Mononuclear cell (primary cell): ENCODE measurements around the gene CCNA2. TPM values are rescaled to one million over a fixed set of nuclear protein-coding genes. Genes with fewer than 3 reads are reported as not detected.
A peak's percentile ranks its signal among the peaks of the same experiment; 100 is the strongest.

Experiments used
- H3K27me3 ChIP-seq: 2 replicates; pipeline ENCODE4 v1.6.0; 2011; ENCODE audit warnings: low read length, control low read depth; ENCODE audit not compliant: insufficient read depth
- H3K4me1 ChIP-seq: 2 replicates; pipeline ENCODE4 v1.5.1; 2011; ENCODE audit warnings: mild to moderate bottlenecking, low read length, control low read depth; ENCODE audit not compliant: insufficient read depth
- H3K4me3 ChIP-seq: 2 replicates; pipeline ENCODE4 v1.5.1; 2011; ENCODE audit warnings: mild to moderate bottlenecking, low read length, moderate library complexity
- H3K9me3 ChIP-seq: 2 replicates; pipeline ENCODE4 v1.5.1; 2011; ENCODE audit warnings: low read depth, mild to moderate bottlenecking, control low read depth, low read length
- total RNA-seq: library from RNA; depleted of rRNA; stranded (reverse); fragments of >200 nt; gene quantifications from one replicate; pipeline ENCODE4 v1.2.3, GENCODE V29; 2012

Gene CCNA2
- total RNA-seq, 1 donor: 0.73 TPM

DNA sequence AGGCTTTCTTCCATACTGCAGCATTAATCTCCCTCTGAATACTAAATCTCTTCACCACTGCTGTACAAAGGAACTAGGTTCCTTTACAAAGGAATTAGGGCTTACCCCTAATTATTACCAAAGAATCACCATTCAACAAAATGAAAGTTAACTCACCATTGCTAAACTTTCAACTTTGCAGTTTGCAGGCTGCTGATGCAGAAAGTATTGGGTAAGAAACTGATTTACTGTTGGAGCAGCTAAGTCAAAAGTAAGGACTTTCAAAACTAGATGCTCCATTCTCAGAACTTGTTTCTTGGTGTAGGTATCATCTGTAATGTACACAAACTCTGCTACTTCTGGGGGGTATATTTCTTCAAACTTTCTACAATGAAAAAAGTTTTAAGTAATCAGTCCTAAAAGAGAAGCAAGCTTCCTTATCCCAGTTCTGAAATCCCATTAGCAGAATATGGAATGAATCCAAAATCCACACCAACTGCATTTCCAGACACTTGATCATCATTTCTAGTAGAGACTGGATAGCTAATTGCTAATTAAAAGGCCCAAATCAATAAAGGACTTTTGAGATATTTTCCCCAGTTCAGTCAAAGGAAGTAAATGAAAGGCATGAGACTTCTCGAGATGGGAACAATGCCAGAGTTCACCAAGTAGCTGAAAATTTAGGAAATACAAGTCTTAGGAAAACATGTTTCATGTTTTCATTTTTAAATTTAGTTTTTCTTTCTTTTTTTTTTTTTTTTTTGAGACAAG, 4.3 kb downstream of the CCNA2 start:
- H3K27me3 ChIP-seq: no peaks in the 10 kb centered on the region
- H3K4me3 ChIP-seq: no peak overlapping the region
- peaks cover 12% of the 10 kb centered on the region for H3K4me1 ChIP-seq

DNA sequence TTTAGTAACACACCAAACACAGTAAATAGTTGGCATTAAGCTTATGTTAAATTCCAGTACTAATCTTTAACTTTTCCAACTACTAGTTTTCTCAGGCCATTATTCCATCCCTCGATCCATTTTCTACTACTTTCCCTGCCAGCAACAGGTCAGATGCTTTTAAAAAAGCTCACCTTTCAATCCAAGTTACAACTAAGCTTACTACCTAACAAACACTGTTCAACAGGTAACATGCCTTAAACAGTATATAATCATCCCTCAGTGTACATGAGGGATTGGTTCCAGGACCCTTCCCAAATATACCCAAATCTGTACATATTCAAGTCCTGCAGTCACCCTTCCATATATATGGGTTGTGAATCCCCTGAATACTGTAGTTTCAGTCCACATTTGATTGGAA, 5.5 kb downstream of the CCNA2 start:
- H3K27me3 ChIP-seq: no peaks in the 10 kb centered on the region
- peaks cover 10% of the 10 kb centered on the region for H3K4me1 ChIP-seq
- no peaks in the 10 kb centered on the region for H3K9me3 ChIP-seq
- H3K4me3 ChIP-seq: no peak overlapping the region

More for the DNA sequence above, 4.3 kb downstream of the CCNA2 start:
- H3K9me3 ChIP-seq: no peaks in the 10 kb centered on the region

DNA sequence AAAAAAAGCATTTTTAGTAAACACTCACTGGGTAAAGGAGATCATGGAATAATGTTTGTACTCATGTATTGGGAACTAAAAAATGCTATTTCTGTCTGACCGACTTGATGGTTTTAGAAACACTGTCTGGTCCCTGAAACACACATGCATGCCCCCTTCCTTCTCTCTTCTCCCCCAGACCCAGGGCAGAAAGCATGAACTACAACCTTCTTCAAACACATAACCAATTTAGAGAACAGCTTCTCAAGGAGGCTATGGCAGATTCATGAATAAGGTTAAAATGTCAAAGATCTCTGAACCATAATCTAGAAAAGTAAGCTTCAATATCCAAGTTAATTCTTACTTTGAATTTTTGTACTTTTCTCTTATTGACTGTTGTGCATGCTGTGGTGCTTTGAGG, 6.0 kb downstream of the CCNA2 start:
- Histone ChIP-seq H3K27me3 (no peaks in the 10 kb centered on the region), H3K4me3 (no peak overlapping the region), H3K9me3 (no peaks in the 10 kb centered on the region), H3K4me1 (peaks cover 5% of the 10 kb centered on the region)

DNA sequence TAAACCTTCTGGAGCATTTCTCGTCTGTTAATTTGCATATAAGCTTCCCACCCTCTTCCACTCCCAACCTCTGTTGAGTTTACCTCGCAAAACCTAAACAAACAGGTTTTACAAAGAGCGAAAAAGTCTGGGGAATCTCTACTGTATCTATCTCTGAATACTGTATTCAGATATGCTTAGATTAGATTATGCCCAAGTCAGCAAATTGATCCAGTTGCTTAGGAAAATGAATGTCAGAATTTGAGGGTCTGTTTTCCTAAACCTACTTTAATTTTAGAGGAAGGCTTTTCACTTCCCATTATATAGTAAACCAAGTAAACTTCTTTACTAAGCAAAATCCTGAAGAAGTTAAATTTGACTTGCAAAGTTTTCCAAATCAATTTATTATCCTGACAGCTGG, 6.7 kb downstream of the CCNA2 start:
- Histone ChIP-seq H3K4me3 (no peak overlapping the region), H3K27me3 (no peaks in the 10 kb centered on the region), H3K4me1 (no peaks in the 10 kb centered on the region), H3K9me3 (no peaks in the 10 kb centered on the region)

DNA sequence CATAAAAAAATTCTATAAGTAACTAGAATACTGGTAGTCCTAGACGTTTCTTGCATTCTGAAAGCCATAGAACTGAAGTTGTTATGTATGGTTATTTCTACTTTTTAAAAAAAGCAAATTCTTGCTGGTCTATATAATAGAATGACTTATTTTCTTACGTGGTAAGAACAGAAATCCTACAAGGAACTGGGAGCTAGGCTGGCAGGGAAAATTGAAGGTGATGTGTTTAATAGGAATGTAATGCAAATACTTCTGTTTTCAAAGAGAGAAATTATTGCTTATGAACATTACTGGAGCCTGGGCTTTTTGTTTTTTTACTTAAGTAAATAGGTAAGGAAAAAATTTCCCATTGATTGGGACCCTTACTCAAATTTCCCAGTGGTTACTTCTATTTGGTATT, 8.9 kb downstream of the CCNA2 start:
- H3K4me1 ChIP-seq: no peaks in the 10 kb centered on the region
- no peak overlapping the region for H3K4me3 ChIP-seq
- H3K27me3 ChIP-seq: no peaks in the 10 kb centered on the region
- no peaks in the 10 kb centered on the region for H3K9me3 ChIP-seq

DNA sequence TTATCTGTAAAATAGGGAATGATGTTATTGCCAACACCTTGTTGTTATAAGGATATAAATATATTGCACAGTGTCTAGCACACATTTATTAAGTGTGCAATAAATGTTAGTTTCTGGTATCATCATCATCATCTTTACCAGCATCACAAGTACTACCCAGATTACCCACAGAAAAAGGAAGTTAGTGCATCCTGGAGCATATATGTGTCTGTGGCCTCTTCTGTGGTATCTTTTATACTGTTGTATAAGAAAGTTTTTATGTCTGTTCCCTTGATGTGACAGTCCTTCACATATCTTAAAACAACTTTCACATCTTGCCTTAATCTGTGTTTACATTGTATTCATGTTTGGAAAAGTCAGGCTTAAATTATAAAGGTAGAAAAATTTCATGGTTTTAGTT, 12.6 kb downstream of the CCNA2 start:
- Histone ChIP-seq H3K9me3 (no peaks in the 10 kb centered on the region), H3K4me3 (no peak overlapping the region), H3K27me3 (no peaks in the 10 kb centered on the region), H3K4me1 (no peaks in the 10 kb centered on the region)

DNA sequence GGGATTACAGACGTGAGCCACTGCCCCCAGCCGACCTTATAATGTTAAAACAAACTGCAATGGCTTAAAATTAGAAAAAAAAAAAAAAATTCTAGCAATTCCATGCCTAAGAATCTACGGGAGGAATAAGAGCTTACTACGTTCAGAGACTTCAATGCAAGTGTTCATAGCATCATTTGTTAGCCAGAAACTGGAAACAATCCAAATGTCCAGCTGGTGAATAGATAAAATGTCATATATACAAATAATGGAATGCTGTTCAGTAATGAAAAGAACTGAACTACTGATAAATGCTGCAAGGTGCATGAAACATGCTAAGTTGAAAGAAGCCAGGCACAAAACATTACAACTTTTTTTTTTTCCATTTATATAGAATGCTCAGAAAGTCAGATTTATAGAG, 17.3 kb downstream of the CCNA2 start:
- Histone ChIP-seq H3K4me1 (peaks cover 6% of the 10 kb centered on the region), H3K9me3 (no peaks in the 10 kb centered on the region), H3K27me3 (no peaks in the 10 kb centered on the region), H3K4me3 (no peak overlapping the region)

DNA sequence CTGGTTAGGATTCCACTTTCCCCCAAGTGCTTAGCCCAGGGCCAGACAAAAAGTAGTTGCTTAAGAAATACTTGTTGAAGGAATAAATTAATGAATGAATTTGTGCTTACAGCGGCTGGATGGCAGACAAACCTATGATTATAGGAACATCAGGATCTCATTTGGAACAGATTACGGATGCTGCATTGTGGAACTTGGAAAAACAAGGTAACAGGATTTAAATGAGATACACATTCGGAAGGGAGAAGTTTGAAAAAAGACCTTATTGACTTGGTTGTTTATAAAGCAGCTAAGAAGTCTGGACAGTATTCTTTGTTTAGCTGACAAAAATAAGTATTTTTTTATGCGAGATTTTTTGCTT, 22.0 kb downstream of the CCNA2 start:
- H3K27me3 ChIP-seq: no peaks in the 10 kb centered on the region
- peaks cover 14% of the 10 kb centered on the region for H3K4me1 ChIP-seq
- H3K9me3 ChIP-seq: no peaks in the 10 kb centered on the region
- peak overlapping the region; percentile 89 for H3K4me3 ChIP-seq

DNA sequence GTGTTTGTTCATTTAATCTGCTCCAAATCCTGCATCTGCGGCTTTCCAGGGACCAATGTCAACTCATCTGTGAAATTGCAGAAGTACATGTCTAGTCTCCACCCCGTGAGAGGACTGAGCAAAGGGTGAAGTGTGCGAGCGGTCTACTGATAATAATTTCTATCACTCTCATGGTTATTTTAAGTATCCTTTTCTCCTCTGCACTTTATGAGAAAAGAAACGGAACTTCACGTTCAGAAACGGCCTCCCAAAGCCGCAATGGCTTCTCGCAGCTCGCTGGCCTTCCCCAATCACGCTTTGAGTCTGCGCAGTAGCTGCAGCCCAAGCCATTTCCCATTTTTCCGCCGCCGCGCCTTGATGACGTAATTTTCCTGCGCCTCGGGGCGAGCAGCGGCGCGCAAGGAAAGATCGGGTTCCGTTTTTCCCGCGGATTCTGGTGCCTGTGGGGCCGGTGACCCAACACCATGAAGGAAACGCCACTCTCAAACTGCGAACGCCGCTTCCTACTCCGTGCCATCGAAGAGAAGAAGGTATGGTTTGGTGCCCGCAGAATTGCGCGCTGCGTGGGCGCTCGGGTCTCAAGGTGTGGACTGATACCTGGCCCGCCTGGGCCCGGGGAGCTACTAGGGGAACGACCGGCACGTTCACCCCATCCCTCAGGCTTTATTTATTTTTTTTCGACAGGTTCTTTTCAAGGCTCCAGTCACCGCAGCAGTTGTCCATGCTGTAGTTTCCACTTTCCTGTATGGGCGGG, 22.5 kb downstream of the CCNA2 start, which contains the start of gene EXOSC9:
TSS of gene EXOSC9 (plus strand) at position 363 of the 754 bp plus-strand sequence. CDS start at position 465, 102 bp downstream.
- Histone ChIP-seq H3K4me3 (peak within 1 kb of the TSS; percentile 89), H3K27me3 (no peaks in the 10 kb centered on the region), H3K9me3 (no peaks in the 10 kb centered on the region), H3K4me1 (peaks cover 14% of the 10 kb centered on the region)

DNA sequence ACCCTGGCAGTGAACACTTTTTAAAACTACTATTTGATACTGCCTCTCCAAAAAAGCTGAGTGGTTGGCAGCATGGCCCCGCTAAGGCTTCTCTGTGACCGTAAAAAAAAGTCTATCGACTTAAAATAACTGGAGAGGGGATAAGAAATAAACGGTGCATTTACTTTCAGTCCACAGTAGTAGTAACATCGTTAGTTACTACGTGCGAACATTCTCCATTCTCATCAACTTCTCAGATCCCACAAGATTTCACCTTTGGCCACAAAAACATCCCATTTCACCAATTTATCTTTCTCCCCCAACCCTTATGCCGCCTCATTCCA, 23.1 kb downstream of the CCNA2 start:
- H3K4me3 ChIP-seq: peak overlapping the region; percentile 89
- no peaks in the 10 kb centered on the region for H3K27me3 ChIP-seq

DNA sequence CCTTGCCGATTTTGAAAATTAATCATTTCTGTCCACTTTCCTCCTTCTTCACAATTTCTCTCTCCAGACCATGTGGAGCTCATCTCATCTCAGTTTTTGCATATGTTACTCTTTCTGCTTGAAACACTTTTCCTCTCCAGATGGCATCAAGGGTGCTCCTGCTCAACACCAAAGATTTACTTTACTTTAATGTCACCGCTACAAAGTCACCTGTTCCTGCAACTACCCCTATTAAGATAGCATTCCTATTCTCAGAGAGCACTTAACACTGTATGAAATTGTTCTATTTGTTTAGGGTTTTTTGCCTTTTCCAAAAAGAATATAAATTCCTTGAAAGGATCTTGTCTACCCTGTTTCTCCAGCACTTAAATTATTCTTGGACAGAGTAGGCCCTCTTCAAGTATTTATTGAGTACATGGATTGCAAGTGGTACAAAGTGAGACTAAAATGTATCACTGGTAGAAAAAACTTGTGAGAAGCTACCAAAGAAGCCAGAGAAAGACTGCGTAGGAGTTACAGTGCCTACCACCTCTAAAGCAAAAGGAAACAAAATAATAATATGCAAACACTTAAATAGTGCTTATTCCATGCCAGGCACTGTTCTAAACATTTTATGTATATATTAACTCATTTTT, 23.7 kb downstream of the CCNA2 start:
- H3K4me3 ChIP-seq: no peak overlapping the region
- no peaks in the 10 kb centered on the region for H3K9me3 ChIP-seq
- H3K4me1 ChIP-seq: peaks cover 14% of the 10 kb centered on the region

More for the DNA sequence above, 23.1 kb downstream of the CCNA2 start:
- H3K4me1 ChIP-seq: peaks cover 14% of the 10 kb centered on the region
- H3K9me3 ChIP-seq: no peaks in the 10 kb centered on the region

DNA sequence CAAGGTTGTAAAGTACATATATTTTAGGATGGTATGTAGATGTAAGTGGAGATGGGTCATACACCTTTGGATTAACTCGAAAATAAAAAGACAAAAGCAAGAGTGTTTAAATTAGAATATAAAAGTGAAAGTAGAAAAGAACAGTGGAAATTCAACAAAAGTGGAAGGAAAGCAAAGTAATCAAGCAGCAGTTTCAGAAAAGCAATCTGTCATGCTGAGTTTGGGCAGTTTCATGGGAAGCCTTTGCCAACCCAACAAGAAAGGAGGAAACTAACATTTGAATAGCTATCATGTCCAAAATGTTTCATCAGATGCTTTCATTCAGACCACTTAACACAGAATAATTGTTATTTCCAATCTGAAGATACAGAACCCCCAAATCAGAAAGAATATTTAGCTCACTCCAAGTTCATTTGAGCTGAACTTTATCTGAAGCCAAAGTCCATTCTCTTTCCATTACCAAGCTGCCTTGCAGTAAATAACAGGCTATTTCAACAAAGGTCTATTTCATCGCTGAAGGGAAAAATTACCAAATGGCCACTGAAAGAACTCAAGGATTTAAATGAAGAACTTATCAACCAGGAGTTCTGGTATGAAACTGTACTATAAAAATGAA, 24.4 kb downstream of the CCNA2 start:
- no peak overlapping the region for H3K4me3 ChIP-seq
- H3K27me3 ChIP-seq: peaks cover 2% of the 10 kb centered on the region
- H3K9me3 ChIP-seq: no peaks in the 10 kb centered on the region
- H3K4me1 ChIP-seq: peaks cover 14% of the 10 kb centered on the region

More for the DNA sequence above, 23.7 kb downstream of the CCNA2 start:
- no peaks in the 10 kb centered on the region for H3K27me3 ChIP-seq

DNA sequence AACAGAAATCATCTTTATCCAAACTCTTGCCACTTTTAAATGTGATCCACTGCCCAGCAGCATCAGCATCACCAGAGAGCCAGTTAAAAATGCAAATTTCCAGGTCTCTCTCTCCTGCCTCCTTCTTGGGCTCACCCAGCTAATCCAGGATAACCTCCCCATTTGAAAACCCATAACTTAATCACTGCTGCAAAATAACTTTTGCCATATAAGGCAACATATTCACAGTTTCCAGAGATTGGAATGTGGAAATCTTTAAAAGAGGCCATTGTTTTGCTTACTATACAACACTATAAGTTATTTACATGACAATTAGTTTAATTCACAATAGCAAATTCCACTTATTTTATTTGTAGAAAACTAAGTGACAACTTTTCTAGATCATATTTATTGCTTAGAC, 27.4 kb downstream of the CCNA2 start:
- Histone ChIP-seq H3K9me3 (no peaks in the 10 kb centered on the region), H3K4me1 (peaks cover 8% of the 10 kb centered on the region), H3K4me3 (no peak overlapping the region), H3K27me3 (peaks cover 7% of the 10 kb centered on the region)

DNA sequence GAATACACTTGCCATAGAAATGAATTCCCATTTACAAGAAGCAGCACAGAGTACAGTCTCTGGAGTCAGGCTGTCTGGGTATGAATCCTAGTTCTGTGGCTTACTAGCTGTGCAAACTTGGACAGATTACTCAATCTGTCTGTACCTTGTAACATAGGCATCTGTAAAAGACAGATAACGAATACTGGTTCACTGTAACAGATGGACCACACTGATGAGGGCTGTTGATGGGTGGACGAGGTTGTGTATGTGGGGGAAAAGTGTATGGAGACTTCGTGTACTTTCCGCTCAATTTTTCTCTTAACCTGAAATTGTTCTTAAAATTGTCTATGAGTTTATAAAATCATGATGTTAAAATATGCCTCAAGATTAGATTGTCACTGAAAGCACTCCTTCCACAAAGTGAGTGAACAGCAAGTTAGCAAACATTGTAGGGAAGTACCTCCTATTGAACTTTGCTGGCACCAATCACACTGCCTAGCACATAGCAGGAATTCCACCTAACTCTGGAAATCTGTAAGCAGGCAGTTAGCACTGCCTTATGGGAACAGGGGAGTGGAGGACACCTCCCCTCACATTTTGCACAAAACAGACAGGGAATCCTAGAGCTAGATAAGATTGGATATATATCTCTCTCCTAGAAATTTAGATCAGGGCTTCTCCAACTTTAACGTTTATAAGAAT, 29.0 kb downstream of the CCNA2 start:
- no peaks in the 10 kb centered on the region for H3K9me3 ChIP-seq
- no peak overlapping the region for H3K4me3 ChIP-seq
- H3K4me1 ChIP-seq: peaks cover 3% of the 10 kb centered on the region
- peaks cover 7% of the 10 kb centered on the region for H3K27me3 ChIP-seq

DNA sequence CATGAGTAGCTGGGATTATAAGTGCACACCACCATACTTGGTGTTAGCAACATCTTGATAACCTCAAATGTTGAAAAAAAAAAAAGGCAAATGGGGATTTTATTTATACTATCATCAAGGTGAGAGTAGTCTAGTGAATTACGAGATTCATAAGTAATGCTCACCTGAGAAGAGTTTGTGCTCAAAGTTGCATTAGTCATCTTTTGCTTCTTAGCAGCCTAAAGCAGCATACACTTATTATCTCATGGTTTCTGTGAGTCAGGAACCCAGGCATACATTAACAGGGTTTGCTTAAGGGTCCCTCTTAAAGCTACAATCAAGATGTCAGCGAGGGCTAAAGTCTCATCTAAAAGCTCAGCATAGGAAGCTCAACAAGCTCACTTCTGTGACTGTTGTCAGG, 30.7 kb downstream of the CCNA2 start:
- Histone ChIP-seq H3K9me3 (no peaks in the 10 kb centered on the region), H3K4me3 (no peak overlapping the region), H3K27me3 (peaks cover 11% of the 10 kb centered on the region), H3K4me1 (no peaks in the 10 kb centered on the region)
